HepG2 (cell line): ENCODE data around the gene AGPAT3. TPM values are rescaled to one million over a fixed set of nuclear protein-coding genes. Genes with fewer than 3 reads are reported as not detected.

ENCODE experiments used
- ATAC-seq: fragments of 200-7000 bp; cut with Tn5 transposase; 3 replicates; pipeline ENCODE4 v1.9.1; 2020; ENCODE audit warnings: mild to moderate bottlenecking, moderate library complexity
- BruUV-seq: library from RNA; stranded (reverse); fragments of 400-500 nt; replicated peaks from 2 replicates; lab custom pipeline; 2021; lab: Mats Ljungman, UMichigan
- CTCF ChIA-PET: fragments of 300-600 bp; formaldehyde crosslinking; extraction: SDS; loops from one replicate; lab custom pipeline; 2021; ENCODE audit warnings: low total read pairs, inconsistent platforms, low intra/inter-chr PET ratio; lab: Yijun Ruan, JAX
- POLR2A ChIA-PET: fragments of 350-600 bp; sonication (Branson Sonifier 250); formaldehyde crosslinking; loops from one replicate; lab custom pipeline; 2020; ENCODE audit warnings: antibody characterized with exemption, inconsistent platforms; lab: Yijun Ruan, JAX
- DNase-seq: peaks from one replicate; pipeline ENCODE4 v3.0.0-alpha.2; 2015; ENCODE audit warnings: low spot score
- FAIRE-seq: peaks from 3 replicates; lab custom pipeline; 2011; peaks lifted over from hg19 to GRCh38; lab: Jason Lieb, UNC
- H2AFZ ChIP-seq: one replicate; pipeline ENCODE4 v1.6.1; 2011; ENCODE audit warnings: low read length, inconsistent platforms
- H3K27ac ChIP-seq: fragments of 300-600 bp; 3 replicates; pipeline ENCODE4 v1.8.0; 2011; ENCODE audit warnings: mixed run types, mild to moderate bottlenecking, mixed read lengths, low read length, inconsistent platforms; ENCODE audit not compliant: insufficient read depth; ENCODE audit errors: extremely low read length
- H3K27me3 ChIP-seq, 2 experiments: fragments of 200-600 bp in 1 of 2; 2 replicates in 1 of 2; 3 replicates in 1 of 2; pipeline versions ENCODE4 v1.6.0 to v1.8.0; 2011; ENCODE audit warnings: low read length in 2 of 2, mild to moderate bottlenecking in 2 of 2, moderate library complexity in 2 of 2, inconsistent platforms in 1 of 2; ENCODE audit not compliant: insufficient read depth in 2 of 2, control insufficient read depth in 1 of 2
- H3K36me3 ChIP-seq, 2 experiments: fragments of 200-600 bp in 1 of 2; replicated peaks in 1 of 2; 2 replicates in 1 of 2; 3 replicates in 1 of 2; pipeline versions ENCODE4 v1.5.1 to v1.8.0; 2011; ENCODE audit warnings: low read length in 2 of 2, inconsistent platforms in 1 of 2; ENCODE audit not compliant: insufficient read depth in 2 of 2, control insufficient read depth in 1 of 2
- H3K4me1 ChIP-seq: 2 replicates; pipeline ENCODE4 v1.5.1; 2012; ENCODE audit warnings: low read length, inconsistent platforms; ENCODE audit not compliant: insufficient read depth
- H3K4me2 ChIP-seq: 2 replicates; pipeline ENCODE4 v1.6.0; 2011; ENCODE audit warnings: low read depth, low read length, inconsistent platforms
- H3K4me3 ChIP-seq, 3 experiments: fragments of 200-600 bp in 1 of 3; sonication (generic), shearing (Covaris generic) in 1 of 3; replicated peaks in 1 of 3; 2 replicates each; pipeline ENCODE4 v1.5.1; 2011 to 2016; ENCODE audit warnings: low read length in 3 of 3, inconsistent platforms in 2 of 3, low read depth in 2 of 3, mild to moderate bottlenecking in 2 of 3, control low read depth in 1 of 3, mixed read lengths in 1 of 3; ENCODE audit not compliant: insufficient read depth in 1 of 3
- H3K79me2 ChIP-seq: one replicate; pipeline ENCODE4 v1.6.1; 2011; ENCODE audit warnings: low read length, inconsistent platforms; ENCODE audit not compliant: insufficient read depth
- H3K9ac ChIP-seq: 2 replicates; pipeline ENCODE4 v1.6.0; 2011; ENCODE audit warnings: mild to moderate bottlenecking, low read depth, low read length, inconsistent platforms; ENCODE audit not compliant: insufficient read depth
- H3K9me3 ChIP-seq: 2 replicates; pipeline ENCODE4 v1.5.1; 2012; ENCODE audit warnings: mild to moderate bottlenecking, low read length
- H4K20me1 ChIP-seq: 2 replicates; pipeline ENCODE4 v1.6.0; 2011; ENCODE audit warnings: inconsistent platforms, mild to moderate bottlenecking, low read length, moderate library complexity; ENCODE audit not compliant: insufficient read depth
- DNMT3B ChIP-seq: conservative IDR thresholded peaks from 2 replicates; pipeline ENCODE4 v1.6.1; 2016; ENCODE audit warnings: missing biosample characterization, control low read depth
- MBNL3 ChIP-seq: fragments of 250-450 bp; sonication (Bioruptor Pico); conservative IDR thresholded peaks from 2 replicates; pipeline ENCODE4 v1.8.0; 2022; ENCODE audit warnings: mild to moderate bottlenecking, inconsistent platforms
- NFRKB ChIP-seq: fragments of 450-650 bp; IDR thresholded peaks from 2 replicates; pipeline ENCODE4 v1.6.1; 2017
- NR3C1 ChIP-seq: sonication (generic); formaldehyde crosslinking; IDR thresholded peaks from 2 replicates; pipeline ENCODE4 v1.4.0; 2020; ENCODE audit warnings: missing genetic modification reagents
- PHB2 ChIP-seq: fragments of 450-650 bp; IDR thresholded peaks from 2 replicates; pipeline ENCODE4 v1.6.1; 2018; ENCODE audit not compliant: partially characterized antibody
- SMAD1 ChIP-seq: sonication (generic); formaldehyde crosslinking; IDR thresholded peaks from 2 replicates; pipeline ENCODE4 v1.4.0; 2020; ENCODE audit warnings: missing genetic modification reagents, low read depth, mild to moderate bottlenecking, borderline replicate concordance
- SMAD3 ChIP-seq: sonication (generic); formaldehyde crosslinking; IDR thresholded peaks from 2 replicates; pipeline ENCODE4 v1.4.0; 2020; ENCODE audit warnings: missing genetic modification reagents
- TRIM24 ChIP-seq: sonication (generic); formaldehyde crosslinking; IDR thresholded peaks from 2 replicates; pipeline ENCODE4 v1.8.0; 2022; ENCODE audit warnings: mild to moderate bottlenecking, missing genetic modification reagents
- ZMYM2 ChIP-seq: sonication (generic); formaldehyde crosslinking; IDR thresholded peaks from 2 replicates; pipeline ENCODE4 v1.8.0; 2022; ENCODE audit warnings: mild to moderate bottlenecking, missing genetic modification reagents
- ZNF143 ChIP-seq: sonication (generic); formaldehyde crosslinking; IDR thresholded peaks from 2 replicates; pipeline ENCODE4 v1.4.0; 2020; ENCODE audit warnings: missing genetic modification reagents
- ZNF30 ChIP-seq: sonication (generic); formaldehyde crosslinking; IDR thresholded peaks from 2 replicates; pipeline ENCODE4 v1.5.0; 2020; ENCODE audit warnings: mild to moderate bottlenecking, missing genetic modification reagents
- ZNF335 ChIP-seq: sonication (generic); formaldehyde crosslinking; IDR thresholded peaks from 2 replicates; pipeline ENCODE4 v1.4.0; 2020; ENCODE audit warnings: missing genetic modification reagents
- ZNF432 ChIP-seq: sonication (generic); formaldehyde crosslinking; IDR thresholded peaks from 2 replicates; pipeline ENCODE4 v1.5.0; 2020; ENCODE audit warnings: missing genetic modification reagents, mild to moderate bottlenecking, borderline replicate concordance
- ZNF577 ChIP-seq: sonication (generic); formaldehyde crosslinking; IDR thresholded peaks from 2 replicates; pipeline ENCODE4 v1.4.0; 2020; ENCODE audit warnings: mild to moderate bottlenecking, low read depth, missing genetic modification reagents, borderline replicate concordance
- ZNF629 ChIP-seq: sonication (generic); formaldehyde crosslinking; conservative IDR thresholded peaks from 2 replicates; pipeline ENCODE4 v1.5.0; 2020; ENCODE audit warnings: missing genetic modification reagents
- ZNF660 ChIP-seq: sonication (generic); formaldehyde crosslinking; IDR thresholded peaks from 2 replicates; pipeline ENCODE4 v1.5.1; 2020; ENCODE audit warnings: mild to moderate bottlenecking, low read depth, missing genetic modification reagents, borderline replicate concordance
- ZNF772 ChIP-seq: sonication (generic); formaldehyde crosslinking; IDR thresholded peaks from 2 replicates; pipeline ENCODE4 v1.5.0; 2020; ENCODE audit warnings: mild to moderate bottlenecking, missing genetic modification reagents
- ZSCAN25 ChIP-seq: sonication (generic); formaldehyde crosslinking; IDR thresholded peaks from 2 replicates; pipeline ENCODE4 v1.8.0; 2022; ENCODE audit warnings: mild to moderate bottlenecking, missing genetic modification reagents
- ZXDC ChIP-seq: sonication (generic); formaldehyde crosslinking; IDR thresholded peaks from 2 replicates; pipeline ENCODE4 v1.5.0; 2020; ENCODE audit warnings: mild to moderate bottlenecking, missing genetic modification reagents
- WGBS: methylation state at CpG from one replicate; pipeline ENCODE4 v1.1.6; 2017; ENCODE audit warnings: low lambda C conversion rate; 5-methylcytosine and 5-hydroxymethylcytosine counted together
- in situ Hi-C: cut with HindIII; loops from 2 replicates; pipeline ENCODE4 v1.10.0; 2017; ENCODE audit warnings: low pct_unique_long_range_greater_than_20kb; ENCODE audit not compliant: extremely low pct_ligation_motif_present
- intact Hi-C: fragments of 100-400 bp; cut with micrococcal nuclease; formaldehyde crosslinking; loops from one replicate; pipeline ENCODE4 v1.10.0; 2022; ENCODE audit not compliant: unreplicated experiment
- polyA plus RNA-seq, 8 experiments: library from polyadenylated mRNA; depleted of rRNA in 3 of 8; stranded (reverse) in 7 of 8; unstranded in 1 of 8; fragments of >200 nt; fragmentation: Illumina TruSeq in 4 of 8; extraction: Trizol in 4 of 8; gene quantifications; 2 replicates each; pipeline versions ENCODE4 v1.2.1 to v1.2.3, GENCODE V29; 2011 to 2016; ENCODE audit warnings: low read depth in 4 of 8, missing spikeins in 1 of 8, mixed read lengths in 1 of 8; ENCODE audit not compliant: insufficient read depth in 1 of 8
- total RNA-seq, 5 experiments: library from RNA; depleted of rRNA; stranded (reverse); fragments of >200 nt; fragmentation: Illumina TruSeq; extraction: Trizol; gene quantifications; 2 replicates each; pipeline ENCODE4 v1.2.3, GENCODE V29; 2016; ENCODE audit warnings: low read depth in 1 of 5
- TF ChIP-seq, protein P1 (sequence below): IDR thresholded peaks from 2 replicates; pipeline ENCODE4 v1.6.1; 2012; ENCODE audit warnings: inconsistent platforms

The AGPAT3 gene
- total and polyA plus RNA-seq, 2 of the 13 experiments (the other 11 are each of a cell fraction or from before 2014, with no cell fraction given), result 32.2 to 54.4 TPM

DNA sequence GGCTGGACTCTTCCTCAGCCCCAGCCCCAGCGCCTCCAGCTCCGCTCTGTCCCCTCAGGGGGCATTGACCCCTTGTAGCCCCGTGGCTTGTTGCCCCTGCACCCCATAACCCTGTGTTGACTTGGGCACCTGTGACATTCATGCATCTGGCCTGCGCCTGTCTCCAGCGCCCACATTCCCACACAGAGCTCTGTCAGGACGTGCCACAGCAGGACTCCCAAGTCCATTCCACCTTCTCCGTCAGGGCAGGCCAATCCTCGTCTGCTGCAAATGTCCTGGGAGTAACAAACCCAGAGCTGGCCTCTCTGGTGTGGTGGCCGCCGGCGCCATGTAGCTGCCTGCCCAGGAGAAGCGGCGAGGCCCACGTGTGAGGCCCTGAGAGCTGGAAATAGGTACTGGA, 60.6 kb downstream of the AGPAT3 start:
- in situ Hi-C loops, result no loop called here
- no TSS peak for BruUV-seq
- FAIRE-seq (no peak), DNase-seq (no peak), ATAC-seq (no peak)
- no peak overlapping the region for H3K9ac ChIP-seq
- peaks cover 8% of the 10 kb centered on the region; the same call in 1 of the 2 replicates for H4K20me1 ChIP-seq
- TF ChIP-seq PHB2 (no peak), ZMYM2 (CRISPR knock-in tag) (no peak), MBNL3 (CRISPR knock-in tag) (no peak), ZNF577 (CRISPR knock-in tag) (no peak), ZNF335 (CRISPR knock-in tag) (no peak), ZSCAN25 (CRISPR knock-in tag) (no peak), SMAD1 (CRISPR knock-in tag) (no peak)
- H3K9me3 ChIP-seq, result no peaks in the 10 kb centered on the region
- intact Hi-C loops, result no loop called here
- H3K79me2 ChIP-seq, result peaks cover 16% of the 10 kb centered on the region
- no peak overlapping the region for H3K4me2 ChIP-seq
- peaks cover 50% of the 10 kb centered on the region for H3K4me1 ChIP-seq
- H3K36me3 ChIP-seq, result peaks cover 7 to 26% of the 10 kb centered on the region in 2 experiments; a peak in 4 of 5 replicates
- no peaks in the 10 kb centered on the region for H3K27me3 ChIP-seq
- ChIA-PET CTCF (no interaction called here), POLR2A (no interaction called here)
- H2AFZ ChIP-seq, result no peak overlapping the region
- peak overlapping the region; percentile 48 for H3K27ac ChIP-seq
- 97% methylated on average over 13 of the region's 14 CpGs for WGBS
- H3K4me3 ChIP-seq, result no peak overlapping the region

DNA sequence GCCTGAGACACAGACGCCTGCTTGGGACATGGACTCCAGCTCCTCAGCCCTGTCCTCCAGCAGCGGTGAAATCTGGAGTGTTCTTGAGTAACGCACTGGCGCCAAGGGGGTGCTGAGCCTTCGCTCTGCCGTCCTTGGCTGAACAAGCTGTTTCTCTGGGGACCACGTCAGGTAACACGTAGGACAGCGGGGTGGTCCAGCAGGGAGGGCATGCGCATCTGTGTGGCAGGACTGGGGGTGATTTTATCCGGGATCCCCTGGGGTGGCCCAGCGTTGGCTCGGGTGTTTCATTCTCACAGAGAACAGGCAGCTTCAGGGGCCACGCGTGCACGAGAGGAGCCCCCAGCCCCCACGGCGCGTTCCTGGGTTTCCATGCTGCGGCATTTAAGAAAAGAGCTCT, 61.2 kb downstream of the AGPAT3 start:
- Histone ChIP-seq H3K79me2 (peaks cover 16% of the 10 kb centered on the region), H3K9me3 (no peaks in the 10 kb centered on the region), H3K4me1 (peaks cover 44% of the 10 kb centered on the region), H4K20me1 (peaks cover 7% of the 10 kb centered on the region; the same call in 1 of the 2 replicates), H2AFZ (no peak overlapping the region), H3K4me3 (no peak overlapping the region), H3K36me3 (peaks cover 7 to 26% of the 10 kb centered on the region in 2 experiments; a peak in 4 of 5 replicates), H3K4me2 (no peak overlapping the region), H3K27me3 (no peaks in the 10 kb centered on the region), H3K27ac (no peak overlapping the region), H3K9ac (no peak overlapping the region)
- DNase-seq, result no peak
- POLR2A ChIA-PET, result no interaction called here
- CTCF ChIA-PET, result no interaction called here
- intact Hi-C loops (no loop called here), in situ Hi-C loops (no loop called here)
- FAIRE-seq, result no peak
- ATAC-seq, result no peak
- no TSS peak for BruUV-seq
- WGBS, result 93% methylated on average over 20 of the region's 20 CpGs
- TF ChIP-seq ZNF772 (CRISPR knock-in tag) (no peak), ZNF660 (CRISPR knock-in tag) (no peak), NFRKB (no peak), ZNF143 (CRISPR knock-in tag) (no peak), ZNF30 (no peak), ZNF432 (no peak), ZXDC (CRISPR knock-in tag) (no peak), ZNF629 (CRISPR knock-in tag) (no peak), SMAD3 (CRISPR knock-in tag) (no peak), DNMT3B (CRISPR knock-in tag) (no peak), TRIM24 (CRISPR knock-in tag) (no peak), NR3C1 (no peak)
- TF ChIP-seq, protein P1, sequence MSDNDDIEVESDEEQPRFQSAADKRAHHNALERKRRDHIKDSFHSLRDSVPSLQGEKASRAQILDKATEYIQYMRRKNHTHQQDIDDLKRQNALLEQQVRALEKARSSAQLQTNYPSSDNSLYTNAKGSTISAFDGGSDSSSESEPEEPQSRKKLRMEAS, result no peak
